NCI-H2107 treated with DMSO at 0.1 percent for 48 hours (cell line): Measurements from ENCODE around the gene DNAAF8.

ENCODE experiments used
- DNase-seq: peaks from one replicate; lab custom pipeline; 2025; ENCODE audit not compliant: unreplicated experiment; lab: John Stamatoyannopoulos, UW

DNAAF8 gene

GRCh38 chr16:4734063-4734729 lies at the start of gene DNAAF8, which contains the start of gene ANKS3:
Gene DNAAF8, plus strand, starts transcription at chr16:4734537. Its CDS starts 1,978 bp downstream, at chr16:4736515.
Gene ANKS3, minus strand, starts transcription at chr16:4734271. Its CDS starts 4,122 bp downstream, at chr16:4730149.
- peak; percentile 76 for DNase-seq

- no peak for DNase-seq
These were observed 49.6 kb upstream of the DNAAF8 start for GRCh38 chr16:4684763-4685162.

GRCh38 chr16:4685292-4685691 lies 49.0 kb upstream of the DNAAF8 start:
- DNase-seq: no peak

GRCh38 chr16:4685776-4686496 lies 48.4 kb upstream of the DNAAF8 start:
- no peak for DNase-seq

- no peak for DNase-seq
These were observed 47.7 kb upstream of the DNAAF8 start for GRCh38 chr16:4686497-4687210.

GRCh38 chr16:4687416-4687815 lies 46.9 kb upstream of the DNAAF8 start:
- no peak for DNase-seq

- DNase-seq: no peak
These were observed 46.2 kb upstream of the DNAAF8 start for GRCh38 chr16:4687946-4688673.

GRCh38 chr16:4688674-4689045 lies 45.7 kb upstream of the DNAAF8 start:
- DNase-seq: no peak

GRCh38 chr16:4689091-4689671 lies 45.2 kb upstream of the DNAAF8 start:
- DNase-seq: no peak

- DNase-seq: no peak
These were observed 44.3 kb upstream of the DNAAF8 start for GRCh38 chr16:4689864-4690704.

GRCh38 chr16:4690946-4691665 lies 43.2 kb upstream of the DNAAF8 start:
- DNase-seq: no peak

GRCh38 chr16:4691666-4692412 lies 42.5 kb upstream of the DNAAF8 start:
- no peak for DNase-seq

- no peak for DNase-seq
These were observed 41.7 kb upstream of the DNAAF8 start for GRCh38 chr16:4692460-4693295.

GRCh38 chr16:4693296-4693955 lies 40.9 kb upstream of the DNAAF8 start, which contains the start of gene NUDT16L1:
Gene NUDT16L1, plus strand, starts transcription at chr16:4693562. Its CDS starts 165 bp downstream, at chr16:4693727.
- DNase-seq: peak; percentile 90

- DNase-seq: no peak
These were observed 40.2 kb upstream of the DNAAF8 start for GRCh38 chr16:4693956-4694641.

- no peak for DNase-seq
These were observed 39.5 kb upstream of the DNAAF8 start for GRCh38 chr16:4694642-4695451.
